Nephron (organoid): ENCODE measurements around the gene ADGRD2.
A peak's percentile ranks its signal among the peaks of the same experiment; 100 is the strongest.

Experiments
- H3K27ac Mint-ChIP-seq, 3 experiments: 2 replicates each; pipeline ENCODE4 v1.8.0; 2020; ENCODE audit warnings: mixed read lengths in 3 of 3, mild to moderate bottlenecking in 2 of 3, moderate library complexity in 1 of 3
- H3K27me3 Mint-ChIP-seq: 2 replicates; pipeline ENCODE4 v1.8.0; 2021; ENCODE audit warnings: low read depth, mild to moderate bottlenecking, moderate library complexity, mixed read lengths
- H3K36me3 Mint-ChIP-seq: 2 replicates; pipeline ENCODE4 v1.8.0; 2020; ENCODE audit warnings: low read depth, mixed read lengths
- H3K4me1 Mint-ChIP-seq: 2 replicates; pipeline ENCODE4 v1.8.0; 2020; ENCODE audit warnings: mixed read lengths
- H3K4me3 Mint-ChIP-seq, 3 experiments: 2 replicates each; pipeline ENCODE4 v1.8.0; 2020; ENCODE audit warnings: mild to moderate bottlenecking in 3 of 3, mixed read lengths in 3 of 3, moderate library complexity in 2 of 3
- H3K9me3 Mint-ChIP-seq: 2 replicates; pipeline ENCODE4 v1.8.0; 2020; ENCODE audit warnings: mixed read lengths
- TF ChIP-seq, protein P1 (sequence below), 3 experiments: fragments of 200-600 bp; sonication (generic); IDR thresholded peaks; one replicate each; pipeline ENCODE4 v1.5.0; 2021; ENCODE audit warnings: antibody characterized with exemption in 3 of 3; ENCODE audit not compliant: unreplicated experiment in 3 of 3

ADGRD2 gene

DNA sequence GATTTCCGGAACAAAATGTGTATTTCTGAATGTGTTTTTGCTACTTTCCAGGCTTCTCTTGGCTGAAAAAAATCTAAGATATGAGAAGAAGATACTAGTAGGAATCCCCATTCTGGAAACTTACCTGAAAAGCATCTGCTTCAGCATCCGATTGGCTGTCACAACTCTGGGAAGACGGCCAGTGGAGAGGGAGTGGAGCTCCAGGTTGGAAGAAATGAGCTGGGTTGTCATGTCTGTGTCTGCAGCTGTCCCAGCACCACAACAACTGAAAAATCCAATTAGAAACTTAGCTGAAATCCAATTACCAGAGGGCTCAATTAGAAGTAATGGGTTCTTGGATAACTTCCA is 38.0 kb upstream of the ADGRD2 start:
- Mint-ChIP-seq H3K27ac (no peak overlapping the region), H3K36me3 (peaks cover 59% of the 10 kb centered on the region), H3K4me3 (no peak overlapping the region), H3K27me3 (no peaks in the 10 kb centered on the region), H3K4me1 (peaks cover 21% of the 10 kb centered on the region), H3K9me3 (peaks cover 3% of the 10 kb centered on the region)
- TF ChIP-seq, protein P1, sequence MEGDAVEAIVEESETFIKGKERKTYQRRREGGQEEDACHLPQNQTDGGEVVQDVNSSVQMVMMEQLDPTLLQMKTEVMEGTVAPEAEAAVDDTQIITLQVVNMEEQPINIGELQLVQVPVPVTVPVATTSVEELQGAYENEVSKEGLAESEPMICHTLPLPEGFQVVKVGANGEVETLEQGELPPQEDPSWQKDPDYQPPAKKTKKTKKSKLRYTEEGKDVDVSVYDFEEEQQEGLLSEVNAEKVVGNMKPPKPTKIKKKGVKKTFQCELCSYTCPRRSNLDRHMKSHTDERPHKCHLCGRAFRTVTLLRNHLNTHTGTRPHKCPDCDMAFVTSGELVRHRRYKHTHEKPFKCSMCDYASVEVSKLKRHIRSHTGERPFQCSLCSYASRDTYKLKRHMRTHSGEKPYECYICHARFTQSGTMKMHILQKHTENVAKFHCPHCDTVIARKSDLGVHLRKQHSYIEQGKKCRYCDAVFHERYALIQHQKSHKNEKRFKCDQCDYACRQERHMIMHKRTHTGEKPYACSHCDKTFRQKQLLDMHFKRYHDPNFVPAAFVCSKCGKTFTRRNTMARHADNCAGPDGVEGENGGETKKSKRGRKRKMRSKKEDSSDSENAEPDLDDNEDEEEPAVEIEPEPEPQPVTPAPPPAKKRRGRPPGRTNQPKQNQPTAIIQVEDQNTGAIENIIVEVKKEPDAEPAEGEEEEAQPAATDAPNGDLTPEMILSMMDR (IDR thresholded peaks at IDR 0.05; ENCODE audit: unreplicated experiment in 3 of 3) = no peak

DNA sequence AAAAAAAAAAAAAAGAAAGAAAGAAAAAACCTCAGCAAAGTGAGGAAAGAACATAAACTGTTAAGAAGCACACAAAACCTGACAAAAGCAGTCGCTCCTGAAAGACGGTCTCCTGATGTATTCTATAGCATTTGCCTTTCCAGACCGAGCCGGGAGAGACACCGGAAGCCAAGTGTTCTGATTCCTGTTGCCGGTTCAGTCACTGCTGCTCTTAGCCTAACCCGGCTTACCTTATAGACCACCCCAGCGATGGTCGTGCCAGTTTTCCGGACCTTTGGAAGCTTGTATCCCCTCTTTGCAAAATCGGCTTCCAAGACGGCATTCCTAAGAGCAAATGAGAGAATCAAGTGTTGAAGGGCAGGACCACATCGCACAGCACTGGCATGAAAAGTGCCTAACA is 35.6 kb upstream of the ADGRD2 start:
- Mint-ChIP-seq H3K27ac (peak overlapping the region; percentile 65 to 89 (median 87)), H3K9me3 (peaks cover 3% of the 10 kb centered on the region), H3K27me3 (no peaks in the 10 kb centered on the region), H3K36me3 (peaks cover 39% of the 10 kb centered on the region), H3K4me3 (peak overlapping the region; percentile 97 to 98 (median 97)), H3K4me1 (peaks cover 21% of the 10 kb centered on the region)
- TF ChIP-seq, protein P1 (IDR thresholded peaks at IDR 0.05; ENCODE audit: unreplicated experiment in 3 of 3) = no peak

- TF ChIP-seq, protein P1 (IDR thresholded peaks at IDR 0.05; ENCODE audit: unreplicated experiment in 3 of 3) = peak; percentile 85 to 97 (median 95)
- Mint-ChIP-seq H3K27ac (peak within 1 kb of the TSS; percentile 65 to 89 (median 87)), H3K9me3 (peaks cover 3% of the 10 kb centered on the region), H3K27me3 (no peaks in the 10 kb centered on the region), H3K4me1 (peaks cover 21% of the 10 kb centered on the region), H3K4me3 (peak within 1 kb of the TSS; percentile 97 to 98 (median 97)), H3K36me3 (peaks cover 37% of the 10 kb centered on the region)
Observed at GRCh38 chr9:124415102-124415851, 35.0 kb upstream of the ADGRD2 start, which contains the start of gene PSMB7. TSS of gene PSMB7 (minus strand) at chr9:124415442. CDS start at chr9:124415425, 17 bp downstream.

DNA sequence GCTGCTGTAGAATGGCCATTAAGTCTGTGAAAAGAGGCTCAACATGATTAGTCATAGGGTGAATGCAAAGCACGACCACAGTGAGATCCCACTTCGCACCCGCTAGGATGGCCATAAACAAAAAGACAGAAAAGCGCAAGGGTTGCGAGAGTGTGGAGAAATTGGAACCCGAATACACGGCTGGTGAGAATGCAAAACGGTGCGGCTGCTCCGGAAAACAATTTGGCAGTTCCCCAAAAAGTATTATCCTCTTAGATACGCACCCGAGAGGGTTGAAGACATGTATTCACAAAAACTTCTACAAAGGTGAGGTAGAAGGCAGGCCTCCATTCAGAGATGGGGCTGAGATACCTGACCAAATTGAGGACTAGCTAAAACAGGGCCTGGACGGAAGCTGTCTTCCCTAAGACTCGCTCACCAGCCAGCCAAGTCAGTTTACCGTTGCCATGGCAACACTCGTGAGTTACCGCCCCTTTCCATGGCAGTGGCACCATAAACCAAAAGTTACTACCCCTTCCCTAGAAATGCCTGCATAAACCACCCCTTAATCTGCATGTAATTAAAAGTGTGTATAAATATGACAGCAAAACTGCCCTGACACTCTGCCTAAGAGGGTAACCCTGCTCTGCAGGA is 34.3 kb upstream of the ADGRD2 start:
- H3K9me3 Mint-ChIP-seq = peaks cover 3% of the 10 kb centered on the region
- peak overlapping the region; percentile 97 to 98 (median 97) for H3K4me3 Mint-ChIP-seq
- peaks cover 21% of the 10 kb centered on the region for H3K4me1 Mint-ChIP-seq
- peaks cover 4% of the 10 kb centered on the region for H3K27me3 Mint-ChIP-seq
- peak overlapping the region in 2 of 3 experiments; percentile 65 to 89 for H3K27ac Mint-ChIP-seq
- peaks cover 32% of the 10 kb centered on the region for H3K36me3 Mint-ChIP-seq
- TF ChIP-seq, protein P1 (IDR thresholded peaks at IDR 0.05; ENCODE audit: unreplicated experiment in 3 of 3) = no peak

DNA sequence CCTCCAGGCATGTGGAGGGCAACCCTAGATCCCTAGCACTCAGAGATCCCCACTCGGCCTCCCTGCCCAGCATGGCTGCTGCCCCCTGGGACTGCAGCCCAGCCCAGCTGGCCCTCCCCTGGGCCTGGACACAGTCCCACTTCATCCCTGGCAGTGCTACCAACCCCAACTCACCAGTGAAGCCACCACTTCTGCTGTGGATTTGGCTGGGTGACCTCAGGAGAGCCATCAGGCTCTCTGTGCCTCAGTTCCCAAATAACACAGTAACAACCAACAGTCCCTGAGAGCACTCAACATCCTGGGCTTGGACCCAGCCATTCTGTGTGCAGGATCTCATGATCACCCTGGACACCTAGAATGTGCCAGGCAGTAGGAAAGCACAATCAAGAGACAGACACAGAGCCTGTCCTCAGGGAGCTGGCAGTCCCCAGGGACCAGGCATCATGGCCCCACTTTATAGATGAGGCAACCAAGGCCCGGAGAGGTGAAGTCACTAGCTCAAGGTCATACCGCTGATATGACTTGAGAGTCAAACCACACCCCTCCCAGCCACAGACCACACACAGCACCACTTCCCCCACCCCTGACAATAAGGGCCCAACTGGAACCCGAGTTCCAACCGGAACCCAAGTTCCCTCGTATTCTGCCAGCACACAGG is 30.3 kb upstream of the ADGRD2 start:
- Mint-ChIP-seq H3K9me3 (peaks cover 3% of the 10 kb centered on the region), H3K36me3 (peaks cover 5% of the 10 kb centered on the region), H3K27me3 (peaks cover 13% of the 10 kb centered on the region), H3K4me3 (no peak overlapping the region), H3K27ac (no peak overlapping the region), H3K4me1 (peaks cover 13% of the 10 kb centered on the region)
- TF ChIP-seq, protein P1 (IDR thresholded peaks at IDR 0.05; ENCODE audit: unreplicated experiment in 3 of 3) = peak in 1 of 3 experiments; percentile 43
